Skeletal muscle cell (primary cell): ENCODE data around the gene ANO2.

Experiments
- DNase-seq: peaks from one replicate; pipeline ENCODE4 v3.0.0-alpha.2; 2010; ENCODE audit warnings: low read depth
- H3K4me3 ChIP-seq: 2 replicates; pipeline ENCODE4 v1.5.1; 2011; ENCODE audit warnings: low read depth, mild to moderate bottlenecking, control low read depth, low read length, moderate library complexity

The ANO2 gene

DNA sequence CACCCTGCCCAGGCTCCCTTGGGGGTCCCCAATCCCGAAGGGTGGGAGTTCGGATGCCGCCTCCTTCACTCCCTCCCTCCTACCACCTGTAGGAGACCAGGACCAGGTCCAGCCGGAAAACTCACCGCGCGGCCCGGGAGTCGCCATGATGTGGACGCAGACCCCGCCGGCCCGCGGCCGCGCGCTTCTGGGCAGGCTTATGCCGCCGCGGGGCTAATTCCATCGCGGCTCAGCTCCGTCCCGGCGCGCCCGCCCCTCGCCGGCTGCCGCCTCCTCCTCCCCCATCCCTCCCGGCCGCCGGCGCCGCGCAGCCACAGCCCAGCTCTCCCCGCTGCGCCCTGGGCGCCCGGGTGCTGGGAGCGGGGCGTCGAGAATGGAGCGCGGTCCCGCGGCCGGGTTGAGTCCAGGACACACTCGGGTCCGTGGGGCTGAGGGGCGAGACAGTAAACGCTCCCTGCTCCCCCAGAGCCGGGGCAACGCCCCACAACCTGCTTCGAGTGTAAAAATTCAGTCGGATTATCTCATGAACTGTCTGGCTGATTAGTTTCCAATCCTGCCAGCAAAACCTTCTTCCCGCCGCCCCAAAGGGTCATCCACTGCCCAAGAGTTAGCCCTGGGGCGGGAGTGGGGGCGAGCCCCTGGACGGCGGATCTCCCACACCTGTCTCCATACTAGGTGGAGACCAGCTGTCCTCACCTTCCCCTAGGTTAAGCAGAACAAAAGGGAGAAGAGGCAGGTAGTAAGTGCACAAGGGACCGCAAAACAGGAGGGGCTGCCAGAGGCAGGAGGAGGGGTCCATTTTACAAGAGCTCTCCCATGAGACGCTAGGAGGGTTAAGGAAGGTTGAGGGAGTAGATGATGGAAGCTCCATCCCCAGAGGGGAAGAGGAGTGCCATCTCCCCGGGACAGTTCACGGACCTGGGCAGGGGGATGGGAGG is at the start of gene ANO2:
Gene ANO2 (minus strand): TSS at position 189 of the 938 bp plus-strand sequence. CDS start 42 bp downstream, at position 147.
- DNase-seq = no peak
- peak within 1 kb of the TSS; percentile 37 for H3K4me3 ChIP-seq

DNA sequence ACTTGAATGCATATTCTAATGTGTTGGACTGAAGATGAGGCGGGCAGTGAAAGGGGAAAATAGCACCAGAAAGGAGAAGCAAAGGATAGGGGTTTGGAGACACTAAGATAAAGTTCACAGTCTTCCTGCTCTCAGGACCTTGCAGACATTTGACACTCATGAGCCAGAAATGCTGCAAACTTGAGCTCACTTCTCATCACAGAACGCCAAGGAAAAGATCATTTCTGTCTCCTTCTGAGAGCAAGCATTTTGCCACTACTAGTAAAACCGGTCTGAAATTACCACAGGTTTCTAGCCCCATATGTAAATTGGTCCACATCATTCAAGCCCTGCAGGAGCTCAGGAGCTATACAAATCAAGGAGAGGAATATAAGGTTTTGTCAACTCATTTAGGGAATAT is 44.6 kb upstream of the ANO2 start:
- no peak for DNase-seq
- no peak overlapping the region for H3K4me3 ChIP-seq

DNA sequence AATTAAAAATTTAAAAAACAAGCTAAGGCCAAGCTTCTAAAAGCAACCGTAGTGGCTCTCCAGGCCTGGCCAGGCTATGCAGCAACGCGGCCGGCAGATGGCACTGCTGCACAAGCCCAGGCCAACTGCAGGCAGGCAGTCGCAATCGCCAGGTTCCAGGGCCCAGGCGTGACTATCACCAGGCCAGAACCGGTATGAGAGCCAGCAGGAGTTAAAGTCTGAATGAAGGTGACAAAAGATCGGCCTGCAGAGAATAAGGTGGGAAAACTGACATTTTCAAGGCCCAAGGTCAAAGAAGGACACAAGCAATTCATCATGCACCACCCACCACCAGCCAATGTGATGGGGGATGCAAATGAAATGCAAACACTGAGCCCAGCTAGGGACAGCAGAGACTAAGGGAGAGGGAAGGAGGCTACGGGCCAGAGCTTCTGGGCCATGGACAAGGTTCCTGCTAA is 43.6 kb upstream of the ANO2 start:
- no peak overlapping the region for H3K4me3 ChIP-seq
- DNase-seq = peak; percentile 20

DNA sequence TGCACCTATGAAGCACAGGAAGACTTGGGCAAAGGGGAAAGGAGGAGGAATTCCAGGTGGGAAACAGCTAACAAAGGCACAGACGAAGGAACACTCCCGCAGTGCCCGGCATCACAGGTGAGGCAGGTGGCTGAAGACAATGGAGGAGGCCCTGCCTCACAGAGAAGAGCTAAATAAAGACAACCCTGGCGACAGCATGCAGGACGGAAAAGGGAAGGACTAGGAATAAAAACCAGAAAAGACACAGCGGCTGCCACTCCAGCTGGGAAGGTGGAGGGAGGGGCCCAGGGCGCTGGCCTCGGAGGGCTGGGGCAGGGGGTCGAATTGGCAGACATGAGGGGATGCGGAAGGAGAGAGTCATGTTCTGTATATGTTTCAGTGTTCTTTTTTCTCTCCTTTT is 43.0 kb upstream of the ANO2 start:
- DNase-seq = no peak

DNA sequence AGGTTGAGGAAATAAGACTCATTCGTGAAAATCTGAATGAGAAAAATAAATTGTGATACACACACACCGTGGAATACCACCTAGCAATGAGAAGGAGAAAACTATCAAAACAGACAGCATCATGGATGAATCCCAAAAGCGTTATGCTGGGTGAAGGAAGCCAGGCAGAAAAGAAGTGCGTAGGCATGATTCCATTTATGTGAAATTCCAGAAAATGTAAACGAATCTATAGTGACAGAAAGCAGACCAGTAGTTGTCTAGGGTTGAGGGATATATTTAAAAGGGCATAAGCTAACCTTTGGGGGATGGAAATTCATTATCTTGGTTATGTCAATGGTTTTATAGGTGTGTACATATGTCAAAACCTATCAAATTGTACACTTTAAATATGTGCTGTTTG is 42.5 kb upstream of the ANO2 start:
- DNase-seq = no peak
- H3K4me3 ChIP-seq = no peak overlapping the region

More for the DNA sequence above, 43.0 kb upstream of the ANO2 start:
- no peak overlapping the region for H3K4me3 ChIP-seq

DNA sequence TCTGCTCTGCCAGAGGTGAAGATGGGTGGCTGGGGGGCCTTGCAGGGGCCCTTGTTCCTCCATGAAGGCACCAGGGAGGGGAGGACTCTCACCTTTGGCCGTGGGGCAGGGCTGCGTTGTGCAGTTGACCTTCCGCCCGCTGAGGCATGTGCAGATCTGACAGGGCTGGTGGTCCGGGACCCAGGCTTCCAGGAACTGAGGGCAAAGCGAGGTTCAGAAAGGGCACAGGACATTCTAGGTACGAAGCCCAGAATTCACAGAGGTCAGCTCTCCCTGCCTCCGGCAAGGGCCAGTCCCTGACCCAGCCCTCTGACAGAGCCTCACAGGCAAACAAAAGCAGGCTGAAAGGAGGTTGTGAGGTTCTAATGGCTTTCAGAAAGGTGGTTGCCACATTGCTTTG is 40.4 kb upstream of the ANO2 start:
- no peak overlapping the region for H3K4me3 ChIP-seq
- DNase-seq = no peak

DNA sequence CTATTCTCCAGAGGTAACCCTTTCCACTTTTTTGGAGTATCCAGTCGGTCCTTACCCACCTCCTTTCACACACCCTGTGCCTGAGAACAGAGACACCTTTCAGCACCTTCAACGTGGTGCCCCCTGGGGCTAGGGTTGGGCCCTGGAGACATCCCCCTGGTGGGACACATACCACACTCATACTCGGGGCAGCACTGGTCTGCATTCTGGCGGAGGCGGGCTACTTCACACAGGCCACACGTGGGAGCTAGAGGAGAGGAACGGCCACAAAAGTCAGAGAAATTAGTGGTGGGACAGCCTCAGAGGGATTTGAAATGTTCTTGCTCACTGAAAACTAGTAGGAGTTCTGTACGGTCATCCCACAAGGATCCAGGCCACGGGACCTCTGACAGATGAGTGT is 39.8 kb upstream of the ANO2 start:
- H3K4me3 ChIP-seq = no peak overlapping the region
- no peak for DNase-seq

DNA sequence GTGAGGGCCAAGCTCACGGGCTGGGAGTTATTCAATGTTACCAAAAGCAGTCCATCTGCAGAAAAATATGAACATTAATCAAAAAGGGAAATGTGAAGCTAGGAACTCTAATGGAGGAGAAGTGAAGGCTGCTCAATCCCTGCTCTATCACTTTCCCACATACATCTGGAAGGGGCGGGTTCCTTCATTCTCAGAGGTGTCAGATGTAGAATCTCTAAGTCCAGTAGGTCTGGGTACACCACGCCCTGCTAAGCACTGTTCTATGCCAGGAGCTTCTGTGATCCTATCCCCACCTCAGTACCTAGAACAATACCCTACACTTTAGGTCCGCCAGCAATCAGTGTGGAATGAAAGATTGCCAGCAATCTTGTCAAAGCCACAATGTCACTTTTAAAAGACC is 37.0 kb upstream of the ANO2 start:
- H3K4me3 ChIP-seq = no peak overlapping the region
- DNase-seq = no peak

DNA sequence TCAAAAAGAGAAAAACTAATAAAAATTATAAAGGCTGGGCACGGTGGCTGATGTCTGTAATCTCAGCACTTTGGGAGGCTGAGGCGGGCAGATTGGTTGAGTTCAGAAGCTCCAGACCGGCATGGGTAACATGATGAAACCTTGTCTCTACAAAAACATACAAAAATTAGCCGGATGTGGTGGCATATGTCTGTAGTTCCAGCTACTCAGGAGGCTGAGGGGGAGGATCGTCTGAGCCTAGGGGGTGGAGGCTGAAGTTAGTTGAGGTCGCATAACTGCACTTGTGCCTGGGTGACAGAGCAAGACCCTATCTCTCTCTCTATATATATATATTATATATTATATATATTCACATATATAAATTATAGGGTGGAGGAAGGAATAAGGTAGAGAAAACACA is 32.5 kb upstream of the ANO2 start:
- no peak overlapping the region for H3K4me3 ChIP-seq
- no peak for DNase-seq

DNA sequence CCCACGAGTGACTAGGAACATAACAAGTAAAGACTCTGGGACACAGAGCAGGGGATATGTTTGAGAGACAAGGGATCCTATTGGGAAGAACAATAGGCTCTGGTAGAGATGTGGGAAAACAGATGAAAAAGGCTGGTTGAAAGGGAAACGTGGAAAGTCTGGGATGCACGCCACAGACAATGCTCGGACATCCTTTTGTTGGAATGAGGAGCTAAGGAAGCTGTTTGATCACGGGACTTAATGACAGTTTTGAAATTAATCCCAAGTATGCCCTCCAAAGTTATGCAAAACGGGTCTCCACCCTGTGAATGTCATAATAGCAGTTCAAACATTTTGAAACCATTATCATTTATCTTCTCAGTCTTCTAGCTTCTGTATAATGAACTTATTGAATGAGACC is 31.7 kb upstream of the ANO2 start:
- DNase-seq = no peak

DNA sequence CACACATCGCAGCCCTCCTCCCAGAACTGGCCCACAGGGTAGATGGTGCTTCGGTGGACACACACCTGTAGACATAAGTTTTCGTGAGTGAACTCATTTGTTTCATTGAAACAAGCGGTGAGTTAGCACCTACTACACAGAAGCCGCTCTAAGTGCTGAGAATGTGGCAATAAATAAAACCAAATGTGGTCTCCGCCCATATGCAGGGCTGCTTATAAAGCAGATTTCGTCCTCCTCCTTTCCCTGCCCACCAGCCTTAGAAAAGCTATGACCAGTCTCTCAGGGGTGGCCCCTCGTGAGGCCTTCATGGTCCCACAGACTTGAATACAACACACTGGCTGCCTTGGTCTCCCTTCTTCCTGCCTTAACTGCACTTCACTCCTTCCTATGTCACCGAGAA is 31.1 kb upstream of the ANO2 start:
- no peak for DNase-seq
- H3K4me3 ChIP-seq = no peak overlapping the region

More for the DNA sequence above, 31.7 kb upstream of the ANO2 start:
- no peak overlapping the region for H3K4me3 ChIP-seq

DNA sequence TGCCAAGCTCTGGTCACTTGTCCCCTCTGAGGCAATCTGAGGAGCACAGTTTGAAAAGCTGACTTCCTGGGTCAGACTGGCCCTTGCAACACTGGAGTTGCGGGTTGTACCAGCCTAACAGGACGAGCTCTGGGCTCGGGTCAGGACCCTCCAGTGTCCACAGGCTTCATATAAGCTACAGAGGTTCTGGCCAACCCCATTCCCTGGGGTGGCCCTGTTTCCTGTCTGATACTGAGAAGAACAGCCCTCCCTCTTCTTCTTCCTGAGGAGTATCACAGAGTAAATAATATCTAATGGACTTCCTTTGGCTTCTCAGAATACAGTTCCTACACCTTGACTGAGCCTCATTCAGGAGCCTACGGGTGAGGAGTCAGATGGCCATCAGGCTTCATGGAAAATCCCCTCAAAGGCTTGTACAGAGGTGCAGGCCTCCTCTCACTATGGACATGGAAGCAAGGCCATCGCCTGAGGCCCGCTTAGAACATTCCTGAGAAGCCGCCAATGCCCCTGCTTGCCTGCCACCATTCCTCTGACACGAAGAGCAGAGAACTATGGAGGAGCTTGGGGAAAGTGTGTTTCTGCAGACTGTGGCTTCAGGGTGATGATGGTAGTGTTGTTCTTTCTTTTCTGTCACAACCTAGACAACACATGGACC is 28.5 kb upstream of the ANO2 start:
- DNase-seq = no peak
- no peak overlapping the region for H3K4me3 ChIP-seq

DNA sequence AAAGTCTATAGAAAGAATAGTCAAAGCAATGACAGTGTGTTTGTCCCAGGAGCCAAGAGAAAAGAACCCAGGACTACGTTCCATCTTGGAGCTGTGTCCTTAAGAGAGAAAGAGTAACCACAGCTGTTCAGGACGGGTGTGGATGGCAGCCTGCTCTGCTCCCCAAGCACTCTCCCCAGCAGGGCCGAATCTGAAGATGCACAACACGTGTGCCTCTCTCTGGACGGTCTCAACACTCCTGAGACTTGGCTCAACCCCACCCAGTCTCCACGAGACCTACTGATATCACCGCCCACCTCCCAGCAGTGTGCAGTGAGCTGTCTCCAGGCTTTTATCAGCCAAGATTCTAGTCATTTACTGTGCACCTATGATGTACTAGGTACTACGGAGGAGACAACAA is 27.3 kb upstream of the ANO2 start:
- DNase-seq = no peak
- H3K4me3 ChIP-seq = no peak overlapping the region

DNA sequence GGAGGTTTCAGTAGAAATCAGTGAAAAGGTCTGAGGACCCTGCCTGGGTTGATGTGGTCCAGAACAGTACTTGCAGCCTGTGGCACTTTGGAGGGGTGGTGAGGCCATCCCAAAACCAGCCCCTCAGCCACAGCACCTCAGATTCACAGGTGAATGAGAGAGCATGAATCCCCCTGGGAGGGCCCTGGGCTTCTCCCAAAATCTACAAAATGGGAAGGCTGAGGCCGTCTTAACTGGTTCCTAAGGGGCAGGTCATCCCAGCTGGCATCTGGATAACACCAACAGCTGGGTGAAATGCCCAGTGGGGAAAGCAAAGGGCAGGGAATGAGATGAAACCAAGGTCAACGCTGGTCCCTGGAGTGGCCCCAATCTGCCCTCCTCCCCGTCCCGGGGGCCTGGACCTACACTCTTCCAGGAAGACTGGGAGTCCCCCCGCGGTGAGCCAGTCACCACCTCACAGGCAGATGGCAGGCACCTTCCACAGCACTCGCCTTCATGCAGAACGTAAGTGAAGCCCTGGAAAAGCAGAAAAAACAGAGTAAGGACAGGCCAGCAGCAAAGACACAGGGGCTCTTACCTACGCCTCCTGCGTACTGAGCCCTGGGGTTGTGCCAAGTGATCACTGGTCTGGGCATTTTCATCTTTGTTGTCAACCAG is 26.3 kb upstream of the ANO2 start:
- no peak for DNase-seq
- no peak overlapping the region for H3K4me3 ChIP-seq

DNA sequence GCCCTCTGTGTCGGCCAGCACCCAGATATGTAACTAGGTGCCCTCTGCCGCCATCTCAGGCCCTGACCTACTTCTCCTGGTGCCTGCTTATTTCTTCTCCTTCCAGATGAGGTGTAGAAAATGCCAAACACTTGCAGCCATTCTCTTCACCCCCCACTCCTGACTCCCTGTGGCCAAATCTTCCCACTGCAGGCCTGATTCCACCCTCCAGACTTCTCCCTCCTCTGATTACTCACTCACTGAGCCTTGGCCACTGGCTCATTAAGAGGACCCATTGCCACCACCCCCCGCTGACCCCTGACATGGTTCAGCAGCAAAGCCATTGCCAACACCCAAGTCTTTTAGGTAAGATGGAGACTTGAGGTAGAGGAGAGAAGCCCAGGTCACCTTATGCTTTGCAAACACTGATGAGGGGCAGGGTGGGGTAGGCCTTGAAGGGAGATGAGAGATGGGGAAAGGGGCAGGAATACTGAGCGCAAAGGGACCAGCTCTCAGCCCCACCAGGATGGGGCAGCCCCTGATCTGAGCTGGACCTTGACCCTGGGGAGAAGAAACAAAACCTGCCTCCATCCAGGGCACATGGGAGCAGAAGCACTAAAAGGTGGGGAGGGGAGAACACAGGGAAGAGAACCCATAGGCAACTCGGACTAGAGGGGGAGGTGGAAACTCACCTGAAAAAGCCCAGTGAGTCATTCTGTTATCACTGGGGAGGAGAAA is 25.1 kb upstream of the ANO2 start:
- H3K4me3 ChIP-seq = no peak overlapping the region
- DNase-seq = no peak

DNA sequence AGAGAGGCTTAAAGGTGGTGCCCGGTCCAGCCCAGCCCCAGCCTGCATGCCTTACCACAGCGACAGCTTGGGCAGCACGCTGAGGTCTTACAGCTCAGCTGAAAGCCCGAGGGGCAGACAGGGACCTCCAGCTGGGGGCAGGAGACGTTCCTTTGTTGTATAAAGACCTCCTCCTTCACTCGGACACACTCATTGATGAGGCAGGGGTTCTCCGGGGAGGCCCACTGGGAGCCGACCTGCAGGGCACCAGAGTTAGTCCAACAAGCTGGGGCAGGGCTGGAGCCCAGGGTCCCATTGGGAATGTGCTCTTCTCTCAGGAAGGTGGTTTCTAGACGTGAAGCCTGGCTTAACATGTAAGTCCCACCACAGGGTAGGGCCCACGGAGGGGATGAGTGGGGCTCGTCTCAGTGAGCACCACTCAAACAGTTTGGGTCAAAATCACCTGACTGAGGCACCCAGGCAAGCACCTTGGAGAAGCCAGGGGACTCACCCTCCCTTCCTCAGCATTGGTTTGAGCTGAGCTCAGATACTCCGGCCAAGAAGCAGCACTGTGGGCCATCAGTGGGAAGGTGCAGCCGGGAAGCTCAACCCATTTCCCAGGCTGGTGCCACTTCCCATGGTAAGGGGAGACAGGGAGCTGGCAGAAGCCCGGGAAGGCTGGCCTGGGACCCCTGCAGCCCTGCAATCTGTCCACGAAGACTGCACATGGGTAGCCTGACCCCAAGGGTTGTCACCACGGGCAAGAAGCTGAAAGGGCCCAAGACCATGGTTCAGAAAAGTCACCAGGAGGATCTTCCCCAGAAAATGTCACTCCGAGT is 24.3 kb upstream of the ANO2 start:
- no peak overlapping the region for H3K4me3 ChIP-seq
- no peak for DNase-seq

DNA sequence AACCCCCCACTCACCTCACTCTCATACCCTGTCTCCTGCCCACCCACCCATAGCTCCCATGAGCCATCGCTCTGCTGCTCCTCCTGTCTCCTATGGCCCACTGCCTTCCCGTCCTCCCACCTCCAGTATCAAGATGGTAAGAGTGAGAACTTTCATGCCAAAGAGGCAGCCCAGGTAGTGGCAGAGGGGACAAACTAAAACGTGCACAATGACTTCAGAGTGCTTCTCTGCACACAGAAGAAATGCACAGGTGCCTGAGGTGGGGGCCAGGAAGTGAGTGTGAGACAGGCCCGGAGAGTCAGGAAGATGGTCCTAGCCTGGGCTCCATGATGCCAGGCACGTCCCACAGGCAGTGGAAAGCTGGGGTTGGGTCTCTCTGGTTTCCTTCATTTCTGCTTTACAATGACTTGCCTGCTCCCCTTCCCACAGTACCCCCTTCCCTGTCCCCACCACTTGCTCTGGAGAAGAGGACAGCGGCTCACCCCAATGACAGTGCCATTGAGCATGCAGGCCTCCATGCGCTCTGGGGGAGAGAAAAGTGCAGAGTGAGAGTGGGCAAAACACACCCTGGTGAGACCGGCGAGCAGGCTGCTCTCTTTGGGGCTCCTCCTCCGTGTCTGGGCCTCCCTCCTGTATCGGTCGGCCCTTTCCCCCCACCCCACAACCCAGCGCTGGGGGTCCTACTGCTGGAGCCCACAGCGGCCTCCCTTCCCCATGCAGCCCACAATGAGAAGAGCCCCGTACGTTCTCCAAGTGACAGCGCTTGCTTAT is 22.8 kb upstream of the ANO2 start:
- DNase-seq = no peak
- H3K4me3 ChIP-seq = no peak overlapping the region

DNA sequence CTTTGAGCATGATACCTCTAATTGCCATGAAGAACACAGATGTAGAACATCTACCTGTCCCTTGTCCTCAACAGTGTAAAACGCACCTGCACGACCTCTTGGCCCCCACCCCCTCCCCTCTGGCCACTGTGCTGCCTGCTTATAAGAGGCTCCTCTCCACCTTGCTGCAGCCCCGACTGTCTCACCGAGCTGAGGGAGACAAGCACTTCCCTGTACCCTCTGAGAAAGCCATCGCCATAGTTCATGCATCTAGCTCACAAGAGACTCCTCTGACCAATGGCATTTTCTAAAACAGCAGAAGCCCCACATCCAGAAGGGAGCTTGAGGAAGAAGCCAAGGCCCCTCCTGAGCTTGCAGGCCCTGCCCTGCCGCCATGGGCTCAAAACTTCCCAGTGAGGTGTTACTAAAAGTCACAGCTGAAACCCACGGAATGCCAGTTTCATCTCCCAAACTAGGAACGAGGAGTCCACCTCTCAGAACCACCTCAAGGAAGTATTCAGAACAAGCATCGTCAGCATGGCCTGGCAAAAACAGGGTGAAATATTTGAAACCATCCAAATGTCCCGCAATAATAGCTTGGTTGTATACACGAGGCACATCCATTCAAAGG is 21.5 kb upstream of the ANO2 start:
- DNase-seq = no peak
- H3K4me3 ChIP-seq = no peak overlapping the region
